Gastroesophageal sphincter (tissue), 3 donors: ENCODE results near the gene RAE1.

Source experiments
- POLR2A ChIP-seq, 2 donors: fragments of 450-650 bp; IDR thresholded peaks; one replicate each; pipeline ENCODE4 v1.6.1; 2017; ENCODE audit warnings: antibody characterized with exemption in 2 of 2, mild to moderate bottlenecking in 2 of 2, moderate library complexity in 1 of 2
- POLR2AphosphoS5 ChIP-seq: sonication (generic); formaldehyde crosslinking; IDR thresholded peaks from one replicate; pipeline ENCODE4 v1.6.1; 2017; ENCODE audit warnings: antibody characterized with exemption
- TF ChIP-seq, protein P1 (sequence below), 4 experiments: fragments of 200-600 bp in 2 of 4; fragments of 450-650 bp in 2 of 4; sonication (generic) in 1 of 4; IDR thresholded peaks; one replicate each; pipeline ENCODE4 v1.5.1; 2017 to 2019; ENCODE audit warnings: antibody characterized with exemption in 4 of 4, mild to moderate bottlenecking in 2 of 4, moderate library complexity in 2 of 4

DNA sequence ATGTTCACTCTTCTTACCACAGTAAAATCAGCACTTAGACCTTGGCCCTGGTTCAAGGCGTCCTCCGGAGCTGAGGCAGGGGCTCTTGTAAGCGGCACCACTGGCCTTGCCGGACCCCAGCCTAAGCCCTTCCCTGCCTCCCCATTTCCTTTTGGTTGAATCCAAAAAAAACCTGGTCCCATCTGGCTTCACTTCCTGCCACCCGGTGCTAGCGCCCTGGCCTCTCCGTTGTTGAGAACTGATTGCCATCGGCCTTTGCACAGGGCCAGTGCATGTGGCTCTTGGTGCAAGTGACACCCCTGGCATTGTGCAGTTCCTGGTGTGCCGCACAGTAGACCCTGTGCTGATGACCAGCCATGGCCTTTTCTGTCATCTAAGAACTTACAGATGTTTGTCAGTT, 21.1 kb downstream of the RAE1 start:
- TF ChIP-seq POLR2A (IDR thresholded peaks at IDR 0.05) (no peak), POLR2AphosphoS5 (no peak)
- TF ChIP-seq, protein P1, sequence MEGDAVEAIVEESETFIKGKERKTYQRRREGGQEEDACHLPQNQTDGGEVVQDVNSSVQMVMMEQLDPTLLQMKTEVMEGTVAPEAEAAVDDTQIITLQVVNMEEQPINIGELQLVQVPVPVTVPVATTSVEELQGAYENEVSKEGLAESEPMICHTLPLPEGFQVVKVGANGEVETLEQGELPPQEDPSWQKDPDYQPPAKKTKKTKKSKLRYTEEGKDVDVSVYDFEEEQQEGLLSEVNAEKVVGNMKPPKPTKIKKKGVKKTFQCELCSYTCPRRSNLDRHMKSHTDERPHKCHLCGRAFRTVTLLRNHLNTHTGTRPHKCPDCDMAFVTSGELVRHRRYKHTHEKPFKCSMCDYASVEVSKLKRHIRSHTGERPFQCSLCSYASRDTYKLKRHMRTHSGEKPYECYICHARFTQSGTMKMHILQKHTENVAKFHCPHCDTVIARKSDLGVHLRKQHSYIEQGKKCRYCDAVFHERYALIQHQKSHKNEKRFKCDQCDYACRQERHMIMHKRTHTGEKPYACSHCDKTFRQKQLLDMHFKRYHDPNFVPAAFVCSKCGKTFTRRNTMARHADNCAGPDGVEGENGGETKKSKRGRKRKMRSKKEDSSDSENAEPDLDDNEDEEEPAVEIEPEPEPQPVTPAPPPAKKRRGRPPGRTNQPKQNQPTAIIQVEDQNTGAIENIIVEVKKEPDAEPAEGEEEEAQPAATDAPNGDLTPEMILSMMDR (IDR thresholded peaks at IDR 0.05), result no peak
